ENCODE measurements around the gene PPT1. TPM values are rescaled to one million over a fixed set of nuclear protein-coding genes. Genes with fewer than 3 reads are reported as not detected.

The PPT1 gene
- total RNA-seq, 4 donors from 2014 or later = 58.1 to 77.7 (median 64.2) TPM

DNA sequence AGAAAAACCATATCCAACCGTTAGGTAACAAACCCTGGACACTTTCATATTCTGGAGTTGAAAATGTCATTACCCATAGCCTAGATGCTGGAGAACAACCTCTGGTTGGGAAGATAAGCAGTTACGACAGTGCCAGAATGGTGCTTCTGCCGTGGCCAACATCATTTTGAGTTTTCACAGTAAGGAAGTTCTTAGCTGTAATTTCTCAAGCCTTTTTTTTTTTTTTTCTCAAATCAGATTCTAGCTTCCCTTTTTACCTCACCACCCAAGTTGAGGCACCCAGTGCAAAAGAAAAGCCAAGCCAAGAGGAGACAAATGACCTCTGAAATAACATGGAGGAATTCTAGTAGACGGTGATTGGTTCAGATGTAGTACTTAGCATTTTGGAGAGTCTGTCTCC, 21.8 kb downstream of the PPT1 start:
- WGBS, 2 donors = 87 to 93% methylated on average over 4 of the region's 4 CpGs
- Histone ChIP-seq H3K4me3 (replicated peaks in 1 of 3) (no peak overlapping the region), H3K27ac (no peak overlapping the region), H3K27me3 (no peaks in the 10 kb centered on the region), H3K36me3 (peaks cover 34 to 38% of the 10 kb centered on the region in 2 donors), H3K4me1 (peaks cover 0 to 10% of the 10 kb centered on the region in 2 donors), H3K9me3 (no peaks in the 10 kb centered on the region)
- intact Hi-C loops (cut with DNase I) = no loop called here
- no peak for TF ChIP-seq CTCF (IDR thresholded peaks at IDR 0.05)
- no peak for TF ChIP-seq POLR2A (IDR thresholded peaks at IDR 0.05)
- DNase-seq = no peak

GRCh38 chr1:40073062-40073461, 24.0 kb downstream of the PPT1 start:
- WGBS, 2 donors = 91 to 92% methylated on average over 4 of the region's 4 CpGs
- TF ChIP-seq POLR2A (IDR thresholded peaks at IDR 0.05) (no peak), CTCF (IDR thresholded peaks at IDR 0.05) (no peak)
- H3K4me1 ChIP-seq = peaks cover 0 to 10% of the 10 kb centered on the region in 2 donors
- H3K4me3 ChIP-seq (replicated peaks in 1 of 3) = no peak overlapping the region
- intact Hi-C loops (cut with DNase I) = no loop called here
- peaks cover 49 to 58% of the 10 kb centered on the region in 2 donors for H3K36me3 ChIP-seq
- DNase-seq = no peak
- H3K27me3 ChIP-seq = no peaks in the 10 kb centered on the region
- no peak overlapping the region for H3K27ac ChIP-seq
- H3K9me3 ChIP-seq = no peaks in the 10 kb centered on the region

DNA sequence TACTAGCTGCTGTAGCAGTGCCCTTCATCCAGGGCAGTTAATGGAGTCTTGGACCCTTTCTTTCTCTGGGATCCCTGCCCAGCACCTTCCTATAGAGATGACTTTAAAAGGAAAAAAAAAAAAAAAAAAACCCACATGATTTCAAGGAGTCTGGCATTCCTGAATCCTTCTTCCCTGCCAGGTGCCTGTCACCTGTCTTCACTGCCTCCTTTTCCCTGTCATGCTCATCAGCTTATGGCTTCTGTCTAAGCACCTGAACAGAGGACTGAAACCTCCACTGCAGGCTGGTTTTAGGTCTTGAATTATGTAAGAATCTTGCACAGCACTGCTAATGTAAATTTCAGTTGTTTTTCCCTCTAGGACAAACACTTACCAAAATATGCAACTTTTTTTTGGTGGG, 24.9 kb downstream of the PPT1 start:
- H3K27me3 ChIP-seq = no peaks in the 10 kb centered on the region
- no peaks in the 10 kb centered on the region for H3K9me3 ChIP-seq
- peaks cover 55 to 67% of the 10 kb centered on the region in 2 donors for H3K36me3 ChIP-seq
- no peak for DNase-seq
- no peak overlapping the region for H3K27ac ChIP-seq
- intact Hi-C loops (cut with DNase I) = no loop called here
- no peak overlapping the region for H3K4me3 ChIP-seq (replicated peaks in 1 of 3)
- H3K4me1 ChIP-seq = peaks cover 0 to 10% of the 10 kb centered on the region in 2 donors
- TF ChIP-seq POLR2A (IDR thresholded peaks at IDR 0.05) = no peak
- TF ChIP-seq CTCF (IDR thresholded peaks at IDR 0.05) = no peak

DNA sequence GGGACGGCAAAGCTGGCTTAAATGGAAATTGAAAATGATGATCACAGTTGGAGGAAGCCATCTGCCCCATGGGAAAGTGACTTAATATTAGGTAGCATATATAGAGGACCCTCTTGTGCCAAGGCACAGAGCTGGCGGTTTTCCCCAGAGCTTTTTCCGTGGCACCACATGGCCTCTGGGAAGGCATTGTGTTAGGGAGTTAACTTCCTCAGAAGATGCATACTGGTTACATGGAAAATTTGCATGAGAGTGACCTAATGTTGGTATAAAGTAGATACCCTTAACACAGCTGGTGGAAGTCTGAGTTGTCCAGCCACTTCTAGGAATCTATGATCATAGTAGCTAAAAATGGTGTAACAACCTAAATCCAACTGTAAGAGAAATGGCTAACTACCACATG, 29.2 kb downstream of the PPT1 start:
- Histone ChIP-seq H3K27ac (no peak overlapping the region), H3K4me1 (no peaks in the 10 kb centered on the region), H3K4me3 (replicated peaks in 1 of 3) (no peak overlapping the region), H3K9me3 (no peaks in the 10 kb centered on the region), H3K27me3 (no peaks in the 10 kb centered on the region), H3K36me3 (peaks cover 79 to 96% of the 10 kb centered on the region in 2 donors)
- intact Hi-C loops (cut with DNase I) = no loop called here
- WGBS, 2 donors = 88 to 100% methylated on average over 3 of the region's 3 CpGs
- TF ChIP-seq POLR2A (IDR thresholded peaks at IDR 0.05) (no peak), CTCF (IDR thresholded peaks at IDR 0.05) (no peak)
- DNase-seq = no peak

DNA sequence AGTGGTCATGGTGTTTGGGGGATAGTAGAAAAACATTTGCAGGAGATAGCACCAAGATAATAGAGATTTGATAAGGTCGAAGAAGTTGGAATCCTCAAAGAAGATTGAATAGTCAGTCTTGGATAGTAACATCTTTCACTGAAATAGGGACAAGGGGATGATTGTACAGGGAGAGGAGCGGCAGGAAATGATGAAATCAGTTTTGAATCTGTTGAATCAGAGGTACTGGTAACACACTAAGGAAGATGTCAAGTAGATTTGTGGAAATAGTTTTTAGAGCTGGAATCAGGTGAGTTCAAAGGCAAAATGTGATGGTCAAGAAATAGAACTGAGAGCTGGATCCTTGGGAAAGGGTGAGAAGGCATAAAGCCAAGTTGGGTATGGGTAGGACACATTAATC, 30.0 kb downstream of the PPT1 start:
- Histone ChIP-seq H3K9me3 (no peaks in the 10 kb centered on the region), H3K4me1 (peaks cover 0 to 3% of the 10 kb centered on the region in 2 donors), H3K36me3 (peaks cover 74 to 90% of the 10 kb centered on the region in 2 donors), H3K27ac (no peak overlapping the region), H3K4me3 (replicated peaks in 1 of 3) (no peak overlapping the region), H3K27me3 (no peaks in the 10 kb centered on the region)
- DNase-seq = no peak
- no peak for TF ChIP-seq CTCF (IDR thresholded peaks at IDR 0.05)
- no peak for TF ChIP-seq POLR2A (IDR thresholded peaks at IDR 0.05)
- intact Hi-C loops (cut with DNase I) = no loop called here
- 91 to 92% methylated on average over 2 of the region's 2 CpGs for WGBS, 2 donors
